ENCODE results near the gene ARRDC5.
"Not testable (repeated sequence)": the region's sequence is repeated elsewhere in the genome, so short reads cannot be mapped to it uniquely, and the experiment has no call there.

DNA sequence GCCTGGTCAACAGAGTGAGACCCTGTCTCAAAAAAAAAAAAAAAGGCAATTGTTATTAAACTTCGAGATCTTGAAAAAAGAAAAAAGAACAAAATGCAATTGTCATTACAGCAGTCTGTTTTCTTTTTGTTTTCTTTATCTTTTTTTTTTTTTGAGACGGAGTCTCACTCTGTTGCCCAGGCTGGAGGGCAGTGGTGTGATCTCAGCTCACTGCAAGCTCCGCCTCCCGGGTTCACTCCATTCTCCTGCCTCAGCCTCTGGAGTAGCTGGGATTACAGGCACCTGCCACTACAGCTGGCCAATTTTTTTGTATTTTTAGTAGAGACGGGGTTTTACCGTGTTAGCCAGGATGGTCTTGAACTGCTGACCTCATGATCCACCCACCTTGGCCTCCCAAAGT, 19.8 kb downstream of the ARRDC5 start:
- TF ChIP-seq, protein P1, sequence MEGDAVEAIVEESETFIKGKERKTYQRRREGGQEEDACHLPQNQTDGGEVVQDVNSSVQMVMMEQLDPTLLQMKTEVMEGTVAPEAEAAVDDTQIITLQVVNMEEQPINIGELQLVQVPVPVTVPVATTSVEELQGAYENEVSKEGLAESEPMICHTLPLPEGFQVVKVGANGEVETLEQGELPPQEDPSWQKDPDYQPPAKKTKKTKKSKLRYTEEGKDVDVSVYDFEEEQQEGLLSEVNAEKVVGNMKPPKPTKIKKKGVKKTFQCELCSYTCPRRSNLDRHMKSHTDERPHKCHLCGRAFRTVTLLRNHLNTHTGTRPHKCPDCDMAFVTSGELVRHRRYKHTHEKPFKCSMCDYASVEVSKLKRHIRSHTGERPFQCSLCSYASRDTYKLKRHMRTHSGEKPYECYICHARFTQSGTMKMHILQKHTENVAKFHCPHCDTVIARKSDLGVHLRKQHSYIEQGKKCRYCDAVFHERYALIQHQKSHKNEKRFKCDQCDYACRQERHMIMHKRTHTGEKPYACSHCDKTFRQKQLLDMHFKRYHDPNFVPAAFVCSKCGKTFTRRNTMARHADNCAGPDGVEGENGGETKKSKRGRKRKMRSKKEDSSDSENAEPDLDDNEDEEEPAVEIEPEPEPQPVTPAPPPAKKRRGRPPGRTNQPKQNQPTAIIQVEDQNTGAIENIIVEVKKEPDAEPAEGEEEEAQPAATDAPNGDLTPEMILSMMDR (IDR thresholded peaks at IDR 0.05; ENCODE audit: poor library complexity, severe bottlenecking), result not testable (repeated sequence)
- TF ChIP-seq, protein P2, sequence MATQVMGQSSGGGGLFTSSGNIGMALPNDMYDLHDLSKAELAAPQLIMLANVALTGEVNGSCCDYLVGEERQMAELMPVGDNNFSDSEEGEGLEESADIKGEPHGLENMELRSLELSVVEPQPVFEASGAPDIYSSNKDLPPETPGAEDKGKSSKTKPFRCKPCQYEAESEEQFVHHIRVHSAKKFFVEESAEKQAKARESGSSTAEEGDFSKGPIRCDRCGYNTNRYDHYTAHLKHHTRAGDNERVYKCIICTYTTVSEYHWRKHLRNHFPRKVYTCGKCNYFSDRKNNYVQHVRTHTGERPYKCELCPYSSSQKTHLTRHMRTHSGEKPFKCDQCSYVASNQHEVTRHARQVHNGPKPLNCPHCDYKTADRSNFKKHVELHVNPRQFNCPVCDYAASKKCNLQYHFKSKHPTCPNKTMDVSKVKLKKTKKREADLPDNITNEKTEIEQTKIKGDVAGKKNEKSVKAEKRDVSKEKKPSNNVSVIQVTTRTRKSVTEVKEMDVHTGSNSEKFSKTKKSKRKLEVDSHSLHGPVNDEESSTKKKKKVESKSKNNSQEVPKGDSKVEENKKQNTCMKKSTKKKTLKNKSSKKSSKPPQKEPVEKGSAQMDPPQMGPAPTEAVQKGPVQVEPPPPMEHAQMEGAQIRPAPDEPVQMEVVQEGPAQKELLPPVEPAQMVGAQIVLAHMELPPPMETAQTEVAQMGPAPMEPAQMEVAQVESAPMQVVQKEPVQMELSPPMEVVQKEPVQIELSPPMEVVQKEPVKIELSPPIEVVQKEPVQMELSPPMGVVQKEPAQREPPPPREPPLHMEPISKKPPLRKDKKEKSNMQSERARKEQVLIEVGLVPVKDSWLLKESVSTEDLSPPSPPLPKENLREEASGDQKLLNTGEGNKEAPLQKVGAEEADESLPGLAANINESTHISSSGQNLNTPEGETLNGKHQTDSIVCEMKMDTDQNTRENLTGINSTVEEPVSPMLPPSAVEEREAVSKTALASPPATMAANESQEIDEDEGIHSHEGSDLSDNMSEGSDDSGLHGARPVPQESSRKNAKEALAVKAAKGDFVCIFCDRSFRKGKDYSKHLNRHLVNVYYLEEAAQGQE (IDR thresholded peaks at IDR 0.05; ENCODE audit: borderline replicate concordance), result not testable (repeated sequence)
- TF ChIP-seq POLR2AphosphoS5 (IDR thresholded peaks at IDR 0.05); RAD21 (conservative IDR thresholded peaks at IDR 0.05); SMC3 (conservative IDR thresholded peaks at IDR 0.05; ENCODE audit: poor library complexity); EP300 (conservative IDR thresholded peaks at IDR 0.05; ENCODE audit: poor library complexity, severe bottlenecking); EZH2 (IDR thresholded peaks at IDR 0.05; ENCODE audit: borderline replicate concordance, insufficient read depth, low read length, poor library complexity, severe bottlenecking): not testable (repeated sequence)
